SK-N-DZ (cell line): ENCODE data around the gene CFAP20DC.
"Not testable (repeated sequence)": the region's sequence is repeated elsewhere in the genome, so short reads cannot be mapped to it uniquely, and the experiment has no call there.

Experiments used
- DNase-seq: peaks from one replicate; pipeline ENCODE4 v3.0.0-alpha.2; 2015; ENCODE audit warnings: low spot score

Gene CFAP20DC

DNA sequence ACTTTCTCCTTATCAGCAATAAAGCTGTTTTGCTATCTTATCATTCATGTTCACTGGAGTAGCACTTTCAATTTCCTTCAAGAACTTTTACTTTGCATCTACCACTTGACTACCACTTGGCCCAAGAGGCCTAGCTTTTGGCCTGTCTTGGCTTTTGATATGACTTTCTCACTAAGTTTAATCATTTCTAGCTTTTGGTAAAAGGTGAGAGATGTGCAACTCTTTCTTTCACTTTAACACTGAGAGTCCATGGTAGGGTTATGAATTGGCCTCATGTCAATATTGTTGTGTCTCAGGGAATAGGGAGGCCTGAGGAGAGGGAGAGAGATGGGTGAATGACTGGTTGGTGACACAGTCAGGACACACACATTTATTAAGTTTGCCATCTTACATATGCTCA, 352.3 kb downstream of the CFAP20DC start:
- DNase-seq, result no peak

DNA sequence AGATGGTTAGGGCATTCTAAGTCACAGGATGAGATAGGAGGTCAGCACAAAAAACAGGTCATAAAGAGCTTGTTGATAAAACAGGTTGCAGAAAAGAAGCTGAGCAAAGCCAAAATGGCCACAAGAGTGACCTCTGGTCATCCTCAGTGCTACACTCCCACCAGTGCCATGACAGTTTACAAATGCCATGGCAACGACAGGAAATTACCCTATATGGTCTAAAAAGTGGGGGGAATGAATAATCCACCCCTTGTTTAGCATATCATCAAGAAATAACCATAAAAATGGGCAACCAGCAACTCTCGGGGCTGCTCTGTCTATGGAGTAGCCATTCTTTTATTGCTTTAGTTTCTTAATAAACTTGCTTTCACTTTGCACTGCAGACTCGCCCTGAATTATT, 353.0 kb downstream of the CFAP20DC start:
- DNase-seq, result not testable (repeated sequence)

DNA sequence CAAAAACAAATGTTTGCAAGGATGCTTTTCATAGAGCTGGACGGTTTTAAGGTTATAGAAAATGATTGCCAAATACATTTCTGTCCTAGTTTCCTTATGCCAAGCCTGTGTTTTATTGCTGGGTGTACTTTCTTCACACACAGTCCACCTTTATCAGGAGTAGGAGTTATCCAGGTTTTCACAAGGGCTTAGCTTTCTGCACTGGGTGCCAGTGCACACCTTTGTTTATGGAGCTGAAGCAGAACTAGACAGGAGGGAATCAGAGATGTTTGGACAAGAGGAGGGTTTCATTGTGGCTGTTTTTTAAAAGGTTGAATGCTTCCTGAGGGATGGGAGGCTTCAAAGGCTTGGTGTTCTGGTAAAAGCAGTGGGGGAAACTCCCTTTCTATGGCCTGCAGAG, 353.7 kb downstream of the CFAP20DC start:
- no peak for DNase-seq

DNA sequence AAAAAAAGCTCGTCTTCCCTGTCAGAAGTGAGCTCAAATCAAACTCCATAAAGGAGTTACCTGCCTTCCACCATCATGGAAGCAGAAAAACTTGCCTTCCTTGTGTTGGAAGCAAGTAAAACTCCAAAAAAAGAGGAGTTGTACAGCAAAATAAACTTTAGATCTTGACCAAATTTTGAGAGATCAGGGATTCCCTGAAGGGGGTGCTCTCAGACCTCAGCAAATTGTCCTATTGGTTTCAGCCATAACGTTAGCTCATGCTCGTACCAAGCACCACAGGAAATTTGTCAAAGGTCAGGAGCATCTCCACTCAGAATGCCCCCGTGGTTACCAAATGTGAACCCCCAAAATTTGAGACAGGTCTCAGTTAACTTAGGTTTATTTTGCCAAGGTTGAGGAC, 354.5 kb downstream of the CFAP20DC start:
- not testable (repeated sequence) for DNase-seq

DNA sequence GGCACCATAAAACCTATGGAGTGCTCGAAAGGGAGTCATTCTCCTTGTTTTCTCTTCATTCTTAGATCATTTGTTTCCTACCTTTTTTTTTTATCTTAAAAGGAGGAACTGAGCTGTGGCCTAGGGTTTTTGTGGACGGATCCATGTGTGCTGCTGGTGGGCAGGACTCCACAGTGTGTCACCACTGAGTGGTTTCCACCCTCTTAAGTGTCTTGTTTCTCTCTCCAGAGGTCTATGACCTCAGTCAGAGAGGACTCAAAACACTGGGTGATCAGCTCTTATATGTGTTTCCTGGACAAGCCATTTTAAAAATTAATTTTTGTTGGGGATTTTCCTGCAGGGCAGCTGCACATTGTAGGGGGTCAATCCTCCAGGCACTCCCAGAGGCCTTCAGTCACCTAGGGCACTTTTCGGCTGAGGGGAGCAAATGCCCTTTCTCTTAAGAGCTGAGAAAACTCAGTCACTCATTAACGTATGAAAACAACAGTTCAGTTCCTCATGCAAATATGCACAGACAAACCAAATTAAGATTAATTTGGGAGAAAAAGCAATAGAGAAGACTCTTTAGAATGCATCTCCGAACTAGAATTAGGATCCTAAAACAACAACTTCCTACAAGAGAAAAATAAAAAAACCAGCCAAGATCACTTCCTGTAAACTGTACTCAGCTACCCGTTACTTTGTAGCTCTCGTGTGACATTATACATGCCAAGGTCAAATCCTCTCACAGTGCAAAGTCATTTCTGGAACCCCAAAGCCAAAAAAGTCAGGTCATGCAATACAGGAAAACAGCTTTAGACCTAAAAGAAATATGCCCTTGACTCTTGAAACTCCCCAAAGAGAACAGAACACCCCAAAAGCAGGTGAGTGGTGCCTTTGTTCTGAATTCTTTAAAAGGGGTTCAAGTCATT, 355.6 kb downstream of the CFAP20DC start:
- no peak for DNase-seq

DNA sequence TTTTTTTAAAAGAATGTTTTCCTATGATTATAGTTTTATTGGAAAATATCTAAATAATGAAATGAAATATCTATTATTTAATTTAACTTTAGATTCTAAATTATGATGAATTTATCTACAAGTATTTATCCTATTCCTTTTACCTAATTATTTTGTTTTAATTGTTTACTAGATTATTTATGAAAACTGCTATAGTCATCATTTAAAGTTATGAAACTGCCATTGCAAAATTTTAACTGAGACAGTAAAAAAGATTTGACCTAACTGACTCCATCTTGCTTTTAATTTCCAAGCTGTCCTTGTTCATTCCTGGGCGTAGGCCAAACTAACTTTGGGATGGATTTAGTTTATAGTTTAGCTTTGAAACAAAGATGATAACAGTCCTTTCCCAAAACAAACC, 357.3 kb downstream of the CFAP20DC start:
- DNase-seq, result no peak
